HG02678 (cell line): ENCODE measurements around the gene PDE2A.

ENCODE experiments used
- ATAC-seq: cut with Tn5 transposase; IDR thresholded peaks from one replicate; pipeline ENCODE4 v1.9.1; 2021; ENCODE audit warnings: mild to moderate bottlenecking, moderate library complexity; ENCODE audit not compliant: unreplicated experiment

The PDE2A gene

DNA sequence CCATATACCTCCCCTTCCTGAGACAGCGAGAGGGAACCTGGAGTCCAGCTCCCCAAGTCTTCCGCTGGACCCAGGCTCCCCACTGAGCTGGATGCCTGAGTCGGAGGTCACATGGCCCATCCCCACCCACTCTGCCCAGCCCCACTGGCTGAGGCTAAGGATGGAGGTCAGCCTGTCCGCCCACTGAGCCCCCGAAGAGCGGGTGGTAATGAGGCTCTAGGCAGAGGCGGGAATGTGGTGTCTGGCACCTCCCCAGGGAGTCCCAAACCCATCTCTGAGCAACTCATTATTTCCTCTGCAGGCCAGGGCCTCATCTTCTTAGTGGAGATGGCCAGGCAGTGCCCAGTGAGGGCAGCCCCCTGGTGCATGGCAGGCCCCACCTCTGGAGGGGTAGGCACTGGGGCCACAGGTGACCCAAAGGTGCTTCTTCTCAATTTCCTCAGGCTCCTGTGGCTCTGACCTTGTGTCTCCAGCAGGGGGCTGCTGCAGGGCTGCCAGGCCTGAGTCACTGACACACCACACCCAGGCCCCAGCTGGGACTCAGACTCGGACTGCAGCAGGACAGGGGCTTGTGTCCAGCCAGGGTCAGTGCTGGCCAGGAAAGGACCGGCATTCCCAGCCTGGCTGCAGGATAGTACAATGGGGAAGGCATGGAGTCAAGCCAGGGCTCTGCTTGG, 10.2 kb upstream of the PDE2A start:
- no peak for ATAC-seq

DNA sequence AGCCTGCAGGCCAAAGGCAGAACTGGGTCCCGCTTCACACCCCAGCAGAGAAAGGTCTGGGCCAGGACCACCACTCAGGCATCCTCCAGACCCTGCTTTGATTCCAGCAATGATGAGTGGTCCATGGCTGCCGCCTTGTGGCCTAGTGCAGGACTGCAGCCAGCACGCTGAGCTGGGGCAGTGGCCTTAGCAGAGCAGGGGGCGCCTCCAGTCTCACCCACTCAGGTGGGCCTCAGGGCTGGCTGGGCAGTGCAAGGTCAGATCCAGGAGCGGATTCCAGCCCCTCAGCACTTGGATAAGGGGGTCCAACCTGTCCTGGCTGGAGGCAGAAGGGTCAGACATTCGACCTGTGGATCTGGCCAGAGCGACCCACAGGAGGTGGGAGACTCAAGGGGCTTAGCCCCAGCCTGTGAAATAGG, 9.6 kb upstream of the PDE2A start:
- peak; percentile 44 for ATAC-seq

- no peak for ATAC-seq
Measured at GRCh38 chr11:72682858-72683243, 8.6 kb upstream of the PDE2A start.

DNA sequence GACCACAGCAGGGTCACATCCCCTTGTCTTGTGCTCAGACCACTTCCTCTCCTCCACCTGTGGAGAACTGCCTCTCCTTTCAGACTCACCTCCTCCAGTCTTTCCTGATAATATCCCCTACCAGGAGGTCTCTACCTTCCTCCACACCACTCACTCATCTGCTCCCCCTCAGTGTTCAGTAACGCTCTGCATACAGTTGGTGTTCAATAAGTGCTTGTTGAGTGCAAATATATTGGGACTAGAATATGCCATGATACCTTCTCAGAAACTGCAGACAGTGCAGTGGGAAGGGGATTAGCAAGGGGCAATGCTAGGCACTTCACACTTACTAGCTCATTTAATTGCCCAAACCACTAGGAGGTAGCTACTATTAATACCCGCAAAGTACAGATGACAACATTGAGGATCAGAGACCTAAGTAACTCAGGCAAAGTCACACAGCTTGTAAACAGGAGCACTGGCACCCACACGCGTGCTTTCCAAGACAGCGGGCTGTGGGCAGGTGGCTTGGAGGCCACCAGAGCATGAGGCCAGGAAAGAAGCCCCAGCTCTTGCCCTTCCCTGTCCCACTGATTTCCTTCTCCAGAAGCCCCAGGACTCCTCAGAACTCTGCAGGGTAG, 8.1 kb upstream of the PDE2A start:
- ATAC-seq, result no peak

DNA sequence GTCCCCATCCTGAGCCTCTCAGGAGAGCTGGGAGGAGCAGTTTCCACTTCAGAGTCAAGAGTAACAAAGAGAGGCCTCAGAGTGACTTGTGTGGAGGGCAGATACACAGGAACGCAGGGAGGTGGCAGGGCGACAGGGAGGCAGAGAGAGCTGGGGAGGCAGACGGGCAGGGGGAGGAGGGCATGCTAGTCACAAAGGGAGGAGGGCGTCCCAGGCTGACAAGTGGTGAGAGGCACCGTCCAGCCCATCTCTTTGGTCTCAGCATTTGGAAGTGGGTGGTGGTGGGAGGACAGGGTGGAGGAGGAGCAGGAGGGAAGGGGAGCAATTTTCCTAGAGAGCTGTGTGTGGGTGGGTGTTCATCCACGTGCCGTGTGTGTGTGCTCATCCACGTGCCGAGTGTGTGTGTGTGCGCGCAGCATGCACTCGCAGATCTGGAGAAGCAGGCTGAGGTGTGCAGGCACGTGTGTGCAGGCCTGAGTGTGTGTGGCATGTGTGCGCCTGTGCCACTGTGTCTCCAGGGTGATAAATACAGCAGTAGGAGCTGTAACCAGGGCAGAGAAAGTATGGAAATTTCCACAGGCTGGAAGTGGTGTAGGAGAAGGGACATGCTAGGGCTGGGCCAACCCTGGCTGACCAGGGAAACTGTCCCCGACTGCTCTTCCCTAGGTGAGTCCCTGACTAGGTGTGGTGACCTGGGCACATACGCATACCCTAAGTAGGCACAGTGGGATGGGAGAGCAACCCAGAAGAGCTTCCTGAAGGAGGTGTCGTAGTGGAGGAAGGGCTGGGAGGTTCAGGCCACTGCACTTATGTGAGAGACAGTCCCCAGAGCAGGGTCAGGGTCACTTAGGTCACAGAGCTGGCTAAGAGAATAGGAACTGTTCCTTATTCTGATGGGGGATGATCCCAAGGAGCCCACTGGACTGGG, 7.3 kb upstream of the PDE2A start:
- ATAC-seq, result no peak

DNA sequence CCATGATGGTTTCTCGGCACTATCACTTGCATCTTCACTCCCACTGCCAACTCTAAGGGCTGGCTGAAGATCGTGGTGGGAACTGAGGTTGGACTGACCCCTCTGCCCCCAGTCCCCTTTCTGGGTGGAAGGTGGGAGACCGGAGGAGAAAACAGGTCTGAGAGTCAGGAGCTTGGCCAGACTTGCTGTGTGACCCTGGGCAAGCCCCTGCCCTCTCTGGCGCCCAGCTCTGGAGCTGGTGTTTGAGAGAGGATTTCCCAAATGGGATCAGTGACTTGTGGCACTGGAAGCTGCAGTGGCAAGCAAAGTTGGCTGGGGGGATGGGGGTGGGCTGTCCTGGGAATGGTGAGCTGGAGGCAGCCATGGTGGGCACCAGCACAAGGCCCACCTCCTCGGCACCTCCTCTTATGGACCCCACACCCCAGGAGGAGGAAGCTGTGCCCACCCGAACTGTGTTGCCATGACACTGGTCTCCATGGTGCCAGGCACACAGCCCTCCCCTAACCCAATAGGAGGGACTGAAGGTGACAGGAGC, 6.5 kb upstream of the PDE2A start:
- ATAC-seq, result no peak

DNA sequence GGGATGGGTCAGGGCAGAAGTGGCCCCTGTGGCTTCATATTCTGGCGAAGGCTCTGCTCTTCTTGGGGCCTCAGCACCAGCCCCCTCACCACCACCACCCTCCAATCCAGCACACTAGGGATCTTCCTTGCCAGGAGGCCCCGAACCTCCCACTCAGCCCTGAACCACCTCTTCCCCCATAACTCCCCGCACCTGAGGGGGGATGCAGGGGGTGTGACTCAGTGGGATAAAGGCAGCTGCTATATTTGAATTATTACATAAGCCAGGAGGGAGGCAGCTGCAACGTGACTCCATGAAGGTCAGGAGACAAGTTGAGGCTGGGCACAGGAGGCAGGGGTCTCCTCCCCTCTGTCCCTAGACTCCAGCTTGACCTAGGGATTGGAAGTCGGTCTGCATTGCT, 5.6 kb upstream of the PDE2A start:
- ATAC-seq, result no peak

DNA sequence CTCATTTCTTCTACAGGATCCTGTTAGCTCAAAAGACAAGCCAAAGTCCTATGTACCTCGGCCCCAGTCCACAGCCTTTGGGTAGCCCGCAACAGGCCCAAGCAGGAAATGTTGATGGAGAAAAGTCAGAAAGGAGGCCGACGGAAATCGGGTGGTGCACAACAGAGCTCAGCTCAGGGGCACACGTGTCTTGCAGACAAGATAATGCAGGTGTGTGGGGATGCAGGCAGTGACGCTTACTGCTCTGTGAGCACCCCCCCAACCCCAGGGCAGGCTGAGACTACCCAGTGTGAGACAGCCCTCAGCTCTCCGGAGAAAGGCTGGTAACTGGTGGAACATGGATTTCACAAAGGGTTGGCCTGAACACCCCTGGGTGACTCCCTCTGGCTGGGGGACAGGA, 4.3 kb upstream of the PDE2A start:
- ATAC-seq, result no peak

DNA sequence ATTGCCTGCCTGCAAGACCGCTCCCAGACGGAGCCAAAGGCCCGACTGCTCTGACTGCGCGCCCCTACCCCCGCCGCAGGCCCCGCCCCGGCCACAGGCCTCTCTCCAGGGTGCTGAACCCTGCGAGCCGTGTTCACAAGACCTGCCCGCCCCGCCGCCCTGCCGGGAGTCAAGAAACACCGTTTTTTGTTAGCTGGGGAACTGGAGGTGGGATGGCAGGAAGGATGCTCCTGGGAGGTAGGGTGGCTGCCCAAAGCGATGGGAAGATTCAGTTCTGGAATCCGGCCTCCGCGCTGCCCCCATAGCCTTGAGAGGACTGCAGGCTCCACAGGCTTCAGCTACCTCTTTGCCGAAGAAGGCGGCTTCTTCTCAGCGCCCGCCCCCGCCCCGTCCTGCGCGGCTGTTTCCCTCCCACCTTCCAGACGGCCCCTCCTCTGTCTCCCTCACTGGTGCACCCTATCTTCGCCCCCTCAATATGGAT, 2.7 kb upstream of the PDE2A start:
- no peak for ATAC-seq

- no peak for ATAC-seq
Measured at GRCh38 chr11:72675221-72675620, 999 bp upstream of the PDE2A start.

- no peak for ATAC-seq
Measured at GRCh38 chr11:72673284-72673942, 809 bp downstream of the PDE2A start.

GRCh38 chr11:72672597-72673238, 1.5 kb downstream of the PDE2A start:
- ATAC-seq, result no peak

GRCh38 chr11:72671152-72672099, 2.8 kb downstream of the PDE2A start:
- no peak for ATAC-seq

DNA sequence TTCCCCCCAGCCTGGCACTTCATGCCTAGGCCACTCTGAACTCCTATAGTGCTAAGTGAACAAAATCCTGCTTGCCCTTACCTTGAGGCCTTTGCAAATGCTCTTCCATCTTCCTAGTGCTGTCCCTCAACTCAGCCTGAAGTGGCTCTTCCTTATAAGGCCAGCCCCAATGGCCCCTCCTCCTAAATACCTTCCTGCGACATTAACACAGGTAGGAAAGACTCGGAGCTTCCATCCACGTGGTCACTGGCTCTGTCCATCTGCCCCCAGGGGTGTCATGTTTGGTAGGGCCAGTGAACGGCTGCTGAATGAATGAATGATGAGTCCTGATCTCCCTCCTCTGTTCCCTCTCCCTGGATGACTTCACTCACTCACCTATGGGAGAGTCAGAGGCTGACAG, 4.2 kb downstream of the PDE2A start:
- no peak for ATAC-seq

- no peak for ATAC-seq
Measured at GRCh38 chr11:72669527-72669926, 4.7 kb downstream of the PDE2A start.

DNA sequence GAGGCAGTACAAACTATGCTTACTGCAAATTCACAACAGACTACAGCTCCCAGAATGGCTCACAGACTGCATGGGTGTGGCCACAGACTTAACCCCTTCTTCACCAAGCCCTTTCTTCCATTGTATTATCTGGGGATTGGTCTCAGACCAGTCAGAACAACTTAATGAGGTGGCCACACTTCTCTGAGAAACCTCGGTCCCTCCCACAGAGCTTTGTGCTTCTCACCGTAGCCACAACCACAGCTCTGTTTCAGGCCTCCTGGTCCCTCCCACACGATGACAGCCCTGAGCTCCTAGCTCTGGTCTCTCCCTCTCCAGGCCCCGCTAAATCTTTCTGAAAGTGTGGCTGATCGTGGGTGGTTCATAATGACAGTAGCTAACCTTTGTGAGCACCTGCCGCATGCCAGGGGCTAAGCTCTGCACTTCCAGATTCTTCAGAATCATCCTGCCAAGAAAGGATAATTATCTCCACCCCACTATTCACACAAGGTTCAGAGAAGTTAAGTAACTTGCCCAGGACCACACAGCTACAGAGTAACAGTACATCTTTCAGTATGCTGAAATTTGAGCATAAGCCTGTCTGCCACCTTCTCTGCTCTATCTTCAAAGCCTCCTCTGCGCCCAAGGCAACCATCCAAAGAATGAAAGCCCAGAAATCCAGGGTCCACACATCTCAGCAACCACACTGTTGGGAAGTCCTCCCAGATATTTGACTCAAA, 5.4 kb downstream of the PDE2A start:
- ATAC-seq, result peak; percentile 86

DNA sequence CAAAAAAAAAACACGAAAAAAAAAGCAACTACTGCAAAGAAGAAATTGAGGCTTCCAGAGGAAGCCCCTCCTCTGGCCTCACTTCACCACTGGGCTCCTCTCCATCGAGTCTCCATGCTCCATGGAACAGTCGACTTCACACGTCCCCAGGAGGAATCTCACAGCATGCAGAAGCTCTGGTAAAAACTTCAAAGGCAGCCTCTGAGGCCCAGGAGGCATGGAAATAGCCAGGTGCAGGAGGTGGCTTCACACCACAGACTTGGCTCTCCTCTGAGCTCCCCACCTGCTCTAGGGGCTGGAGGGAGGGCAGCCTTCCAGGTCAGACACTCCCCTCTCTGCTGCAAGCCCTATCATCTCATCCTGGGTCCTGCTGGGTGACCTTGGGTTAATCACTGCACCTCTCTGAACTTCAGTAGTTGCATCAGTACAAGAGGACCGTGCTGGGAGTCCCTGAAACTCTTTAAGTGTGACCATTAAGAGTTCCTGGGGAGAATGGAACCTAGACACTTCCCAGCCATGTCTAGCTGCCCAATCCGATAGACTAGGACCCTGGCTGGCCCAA, 8.2 kb downstream of the PDE2A start:
- no peak for ATAC-seq

- no peak for ATAC-seq
Measured at GRCh38 chr11:72662036-72662435, 12.2 kb downstream of the PDE2A start.
